ENCODE results near the gene SCAF11.
A peak's percentile ranks its signal among the peaks of the same experiment; 100 is the strongest.

Gene SCAF11

GRCh38 chr12:45907955-45908354 is 82.4 kb downstream of the SCAF11 start:
- Histone ChIP-seq H3K9ac (ENCODE audit: low read depth, low read length, poor library complexity) (no peak overlapping the region), H4K91ac (ENCODE audit: low read depth, low read length, poor library complexity) (no peak overlapping the region), H2BK120ac (ENCODE audit: low read depth, low read length) (no peak overlapping the region), H3K4ac (ENCODE audit: low read length) (no peak overlapping the region), H3K36me3 (replicated peaks in 1 of 2; ENCODE audit: control insufficient read depth in 2 of 2, insufficient read depth in 2 of 2, low read length in 2 of 2) (peaks cover 0 to 66% of the 10 kb centered on the region in 2 donors), H3K18ac (ENCODE audit: low read length) (no peak overlapping the region), H2BK5ac (ENCODE audit: low read length) (no peak overlapping the region), H3K4me3 (ENCODE audit: low read length in 2 of 2) (no peak overlapping the region), H3K27me3 (ENCODE audit: control insufficient read depth in 3 of 3, insufficient read depth in 3 of 3, low read depth in 1 of 3, low read length in 3 of 3) (no peaks in the 10 kb centered on the region), H3K27ac (replicated peaks; ENCODE audit: low read length) (no peak overlapping the region), H3K9me3 (replicated peaks in 1 of 2; ENCODE audit: control insufficient read depth in 2 of 2, insufficient read depth in 1 of 2, low read depth in 1 of 2, low read length in 2 of 2) (no peaks in the 10 kb centered on the region), H2BK12ac (ENCODE audit: low read length) (no peak overlapping the region), H3K79me1 (ENCODE audit: low read depth, low read length) (no peaks in the 10 kb centered on the region), H3K4me2 (ENCODE audit: insufficient read depth, low read length, poor library complexity, severe bottlenecking) (no peak overlapping the region), H3K14ac (ENCODE audit: low read length) (no peak overlapping the region), H4K8ac (ENCODE audit: low read depth, low read length) (no peak overlapping the region), H2AK5ac (ENCODE audit: low read depth, low read length) (no peak overlapping the region), H3K4me1 (ENCODE audit: control insufficient read depth in 2 of 2, insufficient read depth in 1 of 2, low read depth in 1 of 2, low read length in 2 of 2) (no peaks in the 10 kb centered on the region), H2BK15ac (ENCODE audit: low read length) (no peak overlapping the region), H2AFZ (ENCODE audit: low read length) (no peak overlapping the region), H3K23ac (ENCODE audit: low read depth, low read length, poor library complexity) (no peak overlapping the region)
- WGBS, 2 donors (ENCODE audit: extremely low coverage in 2 of 2, insufficient read length in 2 of 2, insufficient replicate concordance in 1 of 2) = no CpG with 5 or more reads among the region's 4 CpGs
- DNase-seq (ENCODE audit: low spot score) = no peak

GRCh38 chr12:45898094-45898493 is 92.3 kb downstream of the SCAF11 start:
- no peak overlapping the region for H3K4me2 ChIP-seq (ENCODE audit: insufficient read depth, low read length, poor library complexity, severe bottlenecking)
- H2BK15ac ChIP-seq (ENCODE audit: low read length) = no peak overlapping the region
- H4K8ac ChIP-seq (ENCODE audit: low read depth, low read length) = no peak overlapping the region
- H3K4me1 ChIP-seq (ENCODE audit: control insufficient read depth in 2 of 2, insufficient read depth in 1 of 2, low read depth in 1 of 2, low read length in 2 of 2) = peaks cover 0 to 1% of the 10 kb centered on the region in 2 donors
- no peak overlapping the region for H3K9ac ChIP-seq (ENCODE audit: low read depth, low read length, poor library complexity)
- no peaks in the 10 kb centered on the region for H3K79me1 ChIP-seq (ENCODE audit: low read depth, low read length)
- H4K91ac ChIP-seq (ENCODE audit: low read depth, low read length, poor library complexity) = no peak overlapping the region
- WGBS, 2 donors (ENCODE audit: extremely low coverage in 2 of 2, insufficient read length in 2 of 2, insufficient replicate concordance in 1 of 2) = no CpG with 5 or more reads among the region's 1 CpG
- H3K27me3 ChIP-seq (ENCODE audit: control insufficient read depth in 3 of 3, insufficient read depth in 3 of 3, low read depth in 1 of 3, low read length in 3 of 3) = no peaks in the 10 kb centered on the region
- no peak overlapping the region for H3K23ac ChIP-seq (ENCODE audit: low read depth, low read length, poor library complexity)
- H3K4ac ChIP-seq (ENCODE audit: low read length) = no peak overlapping the region
- no peak for DNase-seq (ENCODE audit: low spot score)
- H3K36me3 ChIP-seq (replicated peaks in 1 of 2; ENCODE audit: control insufficient read depth in 2 of 2, insufficient read depth in 2 of 2, low read length in 2 of 2) = peaks cover 6 to 83% of the 10 kb centered on the region in 2 donors
- H3K4me3 ChIP-seq (ENCODE audit: low read length in 2 of 2) = no peak overlapping the region
- H2AFZ ChIP-seq (ENCODE audit: low read length) = no peak overlapping the region
- no peak overlapping the region for H2BK5ac ChIP-seq (ENCODE audit: low read length)
- no peak overlapping the region for H3K27ac ChIP-seq (replicated peaks; ENCODE audit: low read length)
- H2AK5ac ChIP-seq (ENCODE audit: low read depth, low read length) = no peak overlapping the region
- H3K18ac ChIP-seq (ENCODE audit: low read length) = no peak overlapping the region
- H3K9me3 ChIP-seq (replicated peaks in 1 of 2; ENCODE audit: control insufficient read depth in 2 of 2, insufficient read depth in 1 of 2, low read depth in 1 of 2, low read length in 2 of 2) = peaks cover 2 to 7% of the 10 kb centered on the region in 2 donors
- H2BK12ac ChIP-seq (ENCODE audit: low read length) = no peak overlapping the region
- H2BK120ac ChIP-seq (ENCODE audit: low read depth, low read length) = no peak overlapping the region
- H3K14ac ChIP-seq (ENCODE audit: low read length) = no peak overlapping the region

- peak overlapping the region in 1 of 2 donors; percentile 34 for H3K4me3 ChIP-seq (ENCODE audit: low read length in 2 of 2)
- WGBS, 2 donors (ENCODE audit: extremely low coverage in 2 of 2, insufficient read length in 2 of 2, insufficient replicate concordance in 1 of 2) = no CpG with 5 or more reads among the region's 4 CpGs
- no peak overlapping the region for H2BK5ac ChIP-seq (ENCODE audit: low read length)
- no peak overlapping the region for H4K91ac ChIP-seq (ENCODE audit: low read depth, low read length, poor library complexity)
- no peak overlapping the region for H2AFZ ChIP-seq (ENCODE audit: low read length)
- H3K27me3 ChIP-seq (ENCODE audit: control insufficient read depth in 3 of 3, insufficient read depth in 3 of 3, low read depth in 1 of 3, low read length in 3 of 3) = no peaks in the 10 kb centered on the region
- H3K9me3 ChIP-seq (replicated peaks in 1 of 2; ENCODE audit: control insufficient read depth in 2 of 2, insufficient read depth in 1 of 2, low read depth in 1 of 2, low read length in 2 of 2) = peaks cover 2 to 5% of the 10 kb centered on the region in 2 donors
- no peak for DNase-seq (ENCODE audit: low spot score)
- no peak overlapping the region for H3K9ac ChIP-seq (ENCODE audit: low read depth, low read length, poor library complexity)
- no peak overlapping the region for H3K4me2 ChIP-seq (ENCODE audit: insufficient read depth, low read length, poor library complexity, severe bottlenecking)
- H2AK5ac ChIP-seq (ENCODE audit: low read depth, low read length) = no peak overlapping the region
- no peak overlapping the region for H3K27ac ChIP-seq (replicated peaks; ENCODE audit: low read length)
- peaks cover 0 to 1% of the 10 kb centered on the region in 2 donors for H3K4me1 ChIP-seq (ENCODE audit: control insufficient read depth in 2 of 2, insufficient read depth in 1 of 2, low read depth in 1 of 2, low read length in 2 of 2)
- H2BK12ac ChIP-seq (ENCODE audit: low read length) = no peak overlapping the region
- no peak overlapping the region for H3K23ac ChIP-seq (ENCODE audit: low read depth, low read length, poor library complexity)
- H3K4ac ChIP-seq (ENCODE audit: low read length) = no peak overlapping the region
- H2BK120ac ChIP-seq (ENCODE audit: low read depth, low read length) = no peak overlapping the region
- H2BK15ac ChIP-seq (ENCODE audit: low read length) = no peak overlapping the region
- H3K79me1 ChIP-seq (ENCODE audit: low read depth, low read length) = no peaks in the 10 kb centered on the region
- no peak overlapping the region for H3K14ac ChIP-seq (ENCODE audit: low read length)
- peaks cover 6 to 93% of the 10 kb centered on the region in 2 donors for H3K36me3 ChIP-seq (replicated peaks in 1 of 2; ENCODE audit: control insufficient read depth in 2 of 2, insufficient read depth in 2 of 2, low read length in 2 of 2)
- no peak overlapping the region for H4K8ac ChIP-seq (ENCODE audit: low read depth, low read length)
- H3K18ac ChIP-seq (ENCODE audit: low read length) = no peak overlapping the region
These were observed 94.4 kb downstream of the SCAF11 start for GRCh38 chr12:45895961-45896360.

GRCh38 chr12:45893240-45893639 is 97.1 kb downstream of the SCAF11 start:
- Histone ChIP-seq H3K18ac (ENCODE audit: low read length) (no peak overlapping the region), H3K14ac (ENCODE audit: low read length) (no peak overlapping the region), H3K27ac (replicated peaks; ENCODE audit: low read length) (no peak overlapping the region), H4K8ac (ENCODE audit: low read depth, low read length) (no peak overlapping the region), H2BK120ac (ENCODE audit: low read depth, low read length) (no peak overlapping the region), H3K4me3 (ENCODE audit: low read length in 2 of 2) (no peak overlapping the region), H3K4me2 (ENCODE audit: insufficient read depth, low read length, poor library complexity, severe bottlenecking) (no peak overlapping the region), H3K23ac (ENCODE audit: low read depth, low read length, poor library complexity) (no peak overlapping the region), H3K36me3 (replicated peaks in 1 of 2; ENCODE audit: control insufficient read depth in 2 of 2, insufficient read depth in 2 of 2, low read length in 2 of 2) (peaks cover 6 to 80% of the 10 kb centered on the region in 2 donors), H2BK15ac (ENCODE audit: low read length) (no peak overlapping the region), H2AK5ac (ENCODE audit: low read depth, low read length) (no peak overlapping the region), H3K4ac (ENCODE audit: low read length) (no peak overlapping the region), H2BK5ac (ENCODE audit: low read length) (no peak overlapping the region), H3K4me1 (ENCODE audit: control insufficient read depth in 2 of 2, insufficient read depth in 1 of 2, low read depth in 1 of 2, low read length in 2 of 2) (peaks cover 0 to 1% of the 10 kb centered on the region in 2 donors), H3K79me1 (ENCODE audit: low read depth, low read length) (no peaks in the 10 kb centered on the region), H3K27me3 (ENCODE audit: control insufficient read depth in 3 of 3, insufficient read depth in 3 of 3, low read depth in 1 of 3, low read length in 3 of 3) (no peaks in the 10 kb centered on the region), H2BK12ac (ENCODE audit: low read length) (no peak overlapping the region), H4K91ac (ENCODE audit: low read depth, low read length, poor library complexity) (no peak overlapping the region), H3K9ac (ENCODE audit: low read depth, low read length, poor library complexity) (no peak overlapping the region), H3K9me3 (replicated peaks in 1 of 2; ENCODE audit: control insufficient read depth in 2 of 2, insufficient read depth in 1 of 2, low read depth in 1 of 2, low read length in 2 of 2) (peaks cover 2 to 5% of the 10 kb centered on the region in 2 donors), H2AFZ (ENCODE audit: low read length) (no peak overlapping the region)
- WGBS, 2 donors (ENCODE audit: extremely low coverage in 2 of 2, insufficient read length in 2 of 2, insufficient replicate concordance in 1 of 2) = no CpG with 5 or more reads among the region's 4 CpGs
- peak; percentile 21 for DNase-seq (ENCODE audit: low spot score)
